Measurements from ENCODE around the gene COL27A1. TPM values are rescaled to one million over a fixed set of nuclear protein-coding genes. Genes with fewer than 3 reads are reported as not detected.
"Not testable (repeated sequence)": the region's sequence is repeated elsewhere in the genome, so short reads cannot be mapped to it uniquely, and the experiment has no call there.

Gene COL27A1
- total RNA-seq, 1 donor from 2014 or later, result 1.3 TPM

DNA sequence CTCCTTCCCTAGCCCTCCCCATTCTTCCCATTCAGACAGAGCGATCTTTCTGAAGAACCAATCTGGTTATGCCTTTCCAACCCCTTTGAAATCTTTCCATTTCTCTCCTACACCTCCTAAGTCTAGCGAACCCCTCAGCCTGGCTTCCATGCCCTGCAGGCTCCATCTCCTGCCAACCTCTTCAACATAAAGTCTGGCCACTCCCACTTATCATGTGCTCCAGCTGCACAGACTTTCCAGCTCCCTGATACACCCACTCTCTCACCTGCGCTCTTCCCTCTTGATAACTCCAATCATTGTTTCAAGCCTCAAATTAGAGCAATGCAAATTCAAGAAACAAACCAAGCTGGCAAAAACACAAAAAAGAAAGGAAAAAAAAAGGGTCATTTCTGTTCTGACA, 163.8 kb downstream of the COL27A1 start:
- FAIRE-seq, result no peak
- Histone ChIP-seq H3K4me3 (ENCODE audit: low read depth, low read length) (no peak overlapping the region), H3K36me3 (ENCODE audit: control insufficient read depth, insufficient read depth, low read length) (no peaks in the 10 kb centered on the region), H3K27me3 (ENCODE audit: control insufficient read depth, insufficient read depth, low read length) (no peaks in the 10 kb centered on the region)
- TF ChIP-seq, protein P1, sequence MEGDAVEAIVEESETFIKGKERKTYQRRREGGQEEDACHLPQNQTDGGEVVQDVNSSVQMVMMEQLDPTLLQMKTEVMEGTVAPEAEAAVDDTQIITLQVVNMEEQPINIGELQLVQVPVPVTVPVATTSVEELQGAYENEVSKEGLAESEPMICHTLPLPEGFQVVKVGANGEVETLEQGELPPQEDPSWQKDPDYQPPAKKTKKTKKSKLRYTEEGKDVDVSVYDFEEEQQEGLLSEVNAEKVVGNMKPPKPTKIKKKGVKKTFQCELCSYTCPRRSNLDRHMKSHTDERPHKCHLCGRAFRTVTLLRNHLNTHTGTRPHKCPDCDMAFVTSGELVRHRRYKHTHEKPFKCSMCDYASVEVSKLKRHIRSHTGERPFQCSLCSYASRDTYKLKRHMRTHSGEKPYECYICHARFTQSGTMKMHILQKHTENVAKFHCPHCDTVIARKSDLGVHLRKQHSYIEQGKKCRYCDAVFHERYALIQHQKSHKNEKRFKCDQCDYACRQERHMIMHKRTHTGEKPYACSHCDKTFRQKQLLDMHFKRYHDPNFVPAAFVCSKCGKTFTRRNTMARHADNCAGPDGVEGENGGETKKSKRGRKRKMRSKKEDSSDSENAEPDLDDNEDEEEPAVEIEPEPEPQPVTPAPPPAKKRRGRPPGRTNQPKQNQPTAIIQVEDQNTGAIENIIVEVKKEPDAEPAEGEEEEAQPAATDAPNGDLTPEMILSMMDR (IDR thresholded peaks at IDR 0.05; ENCODE audit: insufficient read depth, low read length, severe bottlenecking), result no peak
- DNase-seq (ENCODE audit: low read depth), result no peak

DNA sequence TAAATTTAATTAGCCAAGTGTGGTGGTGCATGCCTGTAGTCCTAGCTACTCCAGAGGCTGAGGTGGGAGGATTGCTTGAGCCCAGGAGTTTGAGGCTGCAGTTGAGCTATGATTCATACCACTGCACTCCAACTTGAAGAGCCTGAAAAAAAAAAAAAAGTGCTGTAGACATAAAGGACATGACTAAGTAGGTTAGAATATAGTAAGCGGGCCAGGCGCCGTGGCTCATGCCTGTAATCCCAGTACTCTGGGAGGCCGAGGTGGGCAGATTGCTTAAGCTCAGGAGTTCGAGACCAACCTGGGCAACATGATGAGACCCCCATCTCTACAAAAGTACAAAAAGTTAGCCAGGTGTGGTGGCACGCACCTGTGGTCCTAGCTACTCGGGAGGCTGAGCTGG, 165.4 kb downstream of the COL27A1 start:
- H3K4me3 ChIP-seq (ENCODE audit: low read depth, low read length); FAIRE-seq; H3K36me3 ChIP-seq (ENCODE audit: control insufficient read depth, insufficient read depth, low read length); H3K27me3 ChIP-seq (ENCODE audit: control insufficient read depth, insufficient read depth, low read length): not testable (repeated sequence)
- DNase-seq (ENCODE audit: low read depth), result peak; percentile 66

DNA sequence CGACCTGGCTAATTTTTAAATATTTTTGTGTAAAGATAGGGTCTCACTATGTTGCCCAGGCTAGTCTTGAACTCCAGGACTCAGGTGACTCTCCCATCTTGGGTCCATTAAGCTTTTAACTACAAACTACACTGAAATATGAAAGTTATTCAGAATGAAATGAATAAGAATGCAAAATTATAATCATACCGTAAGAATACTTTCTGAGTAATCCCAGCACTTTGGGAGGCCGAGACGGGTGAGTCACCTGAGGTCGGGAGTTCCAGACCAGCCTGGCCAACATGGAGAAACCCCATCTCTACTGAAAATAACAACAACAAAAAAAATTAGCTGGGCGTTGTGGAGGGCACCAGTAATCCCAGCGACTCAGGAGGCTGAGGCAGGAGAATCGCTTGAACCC, 166.4 kb downstream of the COL27A1 start:
- TF ChIP-seq, protein P1 (IDR thresholded peaks at IDR 0.05; ENCODE audit: insufficient read depth, low read length, severe bottlenecking), result no peak
- no peak for FAIRE-seq
- Histone ChIP-seq H3K27me3 (ENCODE audit: control insufficient read depth, insufficient read depth, low read length) (no peaks in the 10 kb centered on the region), H3K36me3 (ENCODE audit: control insufficient read depth, insufficient read depth, low read length) (no peaks in the 10 kb centered on the region), H3K4me3 (ENCODE audit: low read depth, low read length) (no peak overlapping the region)
- DNase-seq (ENCODE audit: low read depth), result no peak

DNA sequence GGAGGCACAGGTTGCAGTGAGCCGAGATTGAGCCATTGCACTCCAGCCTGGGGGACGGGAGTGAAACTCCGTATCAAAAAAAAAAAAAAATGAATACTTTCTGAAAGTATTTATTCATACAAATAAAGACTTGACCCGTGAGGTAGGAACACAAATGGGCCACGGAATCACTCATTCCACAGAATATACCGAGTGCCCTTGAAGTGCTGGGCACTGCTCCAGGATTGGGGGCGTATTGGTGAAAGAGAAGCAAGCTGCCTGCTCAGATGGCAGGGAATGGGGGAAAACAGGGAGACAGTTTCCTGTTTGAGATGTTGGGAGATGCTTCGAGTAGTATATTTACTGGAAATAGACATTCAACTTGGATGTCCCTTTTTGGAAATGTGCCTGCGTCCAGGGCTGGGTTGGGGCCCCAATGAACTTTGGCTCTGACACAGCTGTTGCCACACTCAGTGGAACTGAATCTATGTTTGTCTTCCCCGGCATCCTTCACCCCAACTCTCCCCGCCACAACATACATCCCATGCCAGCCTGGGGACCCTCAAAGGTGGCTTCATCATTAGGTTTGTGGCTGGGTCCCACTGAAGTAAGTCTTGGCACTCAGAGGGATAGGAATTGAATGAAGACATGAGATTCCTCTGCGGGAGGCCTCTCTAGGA, 167.0 kb downstream of the COL27A1 start:
- H3K36me3 ChIP-seq (ENCODE audit: control insufficient read depth, insufficient read depth, low read length); H3K27me3 ChIP-seq (ENCODE audit: control insufficient read depth, insufficient read depth, low read length); DNase-seq (ENCODE audit: low read depth); H3K4me3 ChIP-seq (ENCODE audit: low read depth, low read length); FAIRE-seq: not testable (repeated sequence)

DNA sequence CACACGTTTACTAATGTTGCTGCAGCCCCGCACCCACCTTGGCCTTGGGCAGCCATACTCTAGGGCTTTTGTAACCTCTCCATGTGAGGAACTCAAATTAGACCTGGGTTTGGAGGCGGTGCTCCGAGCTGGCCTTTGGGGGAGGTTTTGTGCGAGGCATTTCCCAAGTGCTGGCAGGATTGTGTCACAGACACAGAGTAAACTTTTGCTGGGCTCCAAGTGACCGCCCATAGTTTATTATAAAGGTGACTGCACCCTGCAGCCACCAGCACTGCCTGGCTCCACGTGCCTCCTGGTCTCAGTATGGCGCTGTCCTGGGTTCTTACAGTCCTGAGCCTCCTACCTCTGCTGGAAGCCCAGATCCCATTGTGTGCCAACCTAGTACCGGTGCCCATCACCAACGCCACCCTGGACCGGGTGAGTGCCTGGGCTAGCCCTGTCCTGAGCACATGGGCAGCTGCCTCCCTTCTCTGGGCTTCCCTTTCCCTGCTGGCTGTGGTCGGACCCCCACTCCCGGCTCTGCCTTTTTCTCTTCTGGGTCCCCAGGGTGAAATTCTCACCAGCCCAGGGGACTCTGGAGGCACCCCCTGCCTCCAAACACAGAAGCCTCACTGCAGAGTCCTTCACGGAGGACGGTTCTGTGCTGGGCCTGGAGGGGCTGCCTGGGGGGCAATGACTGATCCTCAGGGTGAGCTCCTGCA, 167.6 kb downstream of the COL27A1 start, which contains the start of gene ORM1:
ORM1 (plus strand) TSS at position 268 of the 701 bp plus-strand sequence; CDS start at position 304, 36 bp downstream.
- not testable (repeated sequence) for H3K36me3 ChIP-seq (ENCODE audit: control insufficient read depth, insufficient read depth, low read length); H3K27me3 ChIP-seq (ENCODE audit: control insufficient read depth, insufficient read depth, low read length); H3K4me3 ChIP-seq (ENCODE audit: low read depth, low read length); DNase-seq (ENCODE audit: low read depth)
- FAIRE-seq, result peak; percentile 92

DNA sequence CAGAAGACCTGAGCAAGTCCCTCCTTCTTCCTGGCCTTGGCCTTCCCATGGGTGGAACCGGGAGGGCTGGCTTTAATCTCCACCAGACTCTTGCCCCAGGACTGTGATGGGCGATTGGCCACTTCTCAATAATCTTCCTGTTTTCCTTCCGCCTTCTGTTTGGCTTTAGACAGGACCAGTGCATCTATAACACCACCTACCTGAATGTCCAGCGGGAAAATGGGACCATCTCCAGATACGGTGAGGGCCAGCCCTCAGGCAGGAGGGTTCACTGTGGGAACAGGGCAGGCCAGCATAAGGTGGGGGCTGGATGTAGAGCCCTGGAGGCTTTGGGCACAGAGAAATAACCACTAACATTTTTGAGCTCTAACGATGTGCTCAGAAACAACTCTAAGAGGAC, 168.5 kb downstream of the COL27A1 start:
- not testable (repeated sequence) for H3K27me3 ChIP-seq (ENCODE audit: control insufficient read depth, insufficient read depth, low read length); H3K36me3 ChIP-seq (ENCODE audit: control insufficient read depth, insufficient read depth, low read length); DNase-seq (ENCODE audit: low read depth); H3K4me3 ChIP-seq (ENCODE audit: low read depth, low read length)
- FAIRE-seq, result peak; percentile 13

DNA sequence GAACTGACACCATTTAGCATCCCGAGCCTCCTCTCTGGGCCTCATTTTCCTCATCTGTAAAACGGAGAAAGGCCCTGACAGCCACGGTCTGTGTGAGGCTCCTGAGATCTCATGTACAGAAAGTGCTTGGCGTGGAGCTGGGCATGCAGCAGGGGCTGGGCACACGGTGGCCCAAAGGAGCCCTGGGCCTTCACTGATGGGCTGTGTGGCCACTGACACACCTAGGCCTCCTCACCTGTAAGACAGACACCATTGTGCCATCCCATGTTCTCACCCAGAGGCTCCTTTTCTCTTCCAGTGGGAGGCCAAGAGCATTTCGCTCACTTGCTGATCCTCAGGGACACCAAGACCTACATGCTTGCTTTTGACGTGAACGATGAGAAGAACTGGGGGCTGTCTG, 169.2 kb downstream of the COL27A1 start:
- DNase-seq (ENCODE audit: low read depth), result no peak
- TF ChIP-seq, protein P1 (IDR thresholded peaks at IDR 0.05; ENCODE audit: insufficient read depth, low read length, severe bottlenecking), result no peak
- FAIRE-seq, result no peak
- H3K27me3 ChIP-seq (ENCODE audit: control insufficient read depth, insufficient read depth, low read length), result no peaks in the 10 kb centered on the region
- no peaks in the 10 kb centered on the region for H3K36me3 ChIP-seq (ENCODE audit: control insufficient read depth, insufficient read depth, low read length)
- H3K4me3 ChIP-seq (ENCODE audit: low read depth, low read length), result no peak overlapping the region

DNA sequence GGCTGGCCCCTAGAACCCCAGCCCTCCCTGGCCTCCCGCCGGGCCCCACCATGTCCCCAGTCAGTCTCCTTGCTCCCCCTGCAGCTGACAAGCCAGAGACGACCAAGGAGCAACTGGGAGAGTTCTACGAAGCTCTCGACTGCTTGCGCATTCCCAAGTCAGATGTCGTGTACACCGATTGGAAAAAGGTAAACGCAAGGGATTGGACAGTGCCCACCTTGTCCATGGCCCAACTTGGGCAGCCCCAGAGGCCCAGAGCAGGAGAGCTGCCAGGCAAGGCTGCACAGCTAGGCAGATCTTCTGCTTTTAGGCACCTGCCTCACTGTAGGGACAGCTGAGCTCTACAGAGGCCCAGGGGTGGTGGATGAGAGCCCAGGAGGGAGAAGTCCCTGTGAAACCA, 169.6 kb downstream of the COL27A1 start:
- not testable (repeated sequence) for FAIRE-seq; DNase-seq (ENCODE audit: low read depth); H3K36me3 ChIP-seq (ENCODE audit: control insufficient read depth, insufficient read depth, low read length); H3K4me3 ChIP-seq (ENCODE audit: low read depth, low read length); H3K27me3 ChIP-seq (ENCODE audit: control insufficient read depth, insufficient read depth, low read length)

DNA sequence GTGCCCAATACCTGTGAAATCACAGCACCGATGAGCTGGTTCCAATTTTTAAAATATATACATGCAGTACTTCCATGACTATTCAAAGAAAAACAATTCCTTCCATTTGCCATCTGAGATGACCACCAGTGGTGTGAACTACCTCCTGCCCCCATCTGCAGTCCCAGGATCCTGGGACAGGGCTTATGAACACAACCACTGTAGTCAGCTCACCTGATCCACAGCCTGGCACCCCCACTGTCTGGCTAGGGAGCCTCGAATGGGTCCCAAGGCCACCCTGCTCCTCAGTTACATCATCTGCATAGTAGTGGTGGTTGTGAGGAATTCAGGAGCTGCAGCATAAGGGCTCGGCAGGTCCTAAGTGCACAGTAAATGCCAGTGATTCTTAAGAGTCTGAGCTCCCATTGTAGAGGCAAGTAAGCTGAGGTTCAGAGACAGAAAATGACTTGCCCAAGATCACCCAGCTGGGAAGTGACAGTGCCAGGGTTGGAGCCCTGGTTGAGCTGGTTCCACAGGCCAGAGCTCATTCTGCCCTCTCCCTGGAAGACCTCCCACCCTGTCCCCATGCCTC, 170.4 kb downstream of the COL27A1 start:
- H3K27me3 ChIP-seq (ENCODE audit: control insufficient read depth, insufficient read depth, low read length); DNase-seq (ENCODE audit: low read depth); H3K4me3 ChIP-seq (ENCODE audit: low read depth, low read length); H3K36me3 ChIP-seq (ENCODE audit: control insufficient read depth, insufficient read depth, low read length); FAIRE-seq: not testable (repeated sequence)
